RCC 7860 (cell line): ENCODE data around the gene URAD.

Source experiments
- DNase-seq: peaks from one replicate; pipeline ENCODE4 v3.0.0-alpha.2; 2015; ENCODE audit warnings: low spot score
- FAIRE-seq: peaks from 2 replicates; lab custom pipeline; 2012; peaks lifted over from hg19 to GRCh38; lab: Jason Lieb, UNC

The URAD gene

DNA sequence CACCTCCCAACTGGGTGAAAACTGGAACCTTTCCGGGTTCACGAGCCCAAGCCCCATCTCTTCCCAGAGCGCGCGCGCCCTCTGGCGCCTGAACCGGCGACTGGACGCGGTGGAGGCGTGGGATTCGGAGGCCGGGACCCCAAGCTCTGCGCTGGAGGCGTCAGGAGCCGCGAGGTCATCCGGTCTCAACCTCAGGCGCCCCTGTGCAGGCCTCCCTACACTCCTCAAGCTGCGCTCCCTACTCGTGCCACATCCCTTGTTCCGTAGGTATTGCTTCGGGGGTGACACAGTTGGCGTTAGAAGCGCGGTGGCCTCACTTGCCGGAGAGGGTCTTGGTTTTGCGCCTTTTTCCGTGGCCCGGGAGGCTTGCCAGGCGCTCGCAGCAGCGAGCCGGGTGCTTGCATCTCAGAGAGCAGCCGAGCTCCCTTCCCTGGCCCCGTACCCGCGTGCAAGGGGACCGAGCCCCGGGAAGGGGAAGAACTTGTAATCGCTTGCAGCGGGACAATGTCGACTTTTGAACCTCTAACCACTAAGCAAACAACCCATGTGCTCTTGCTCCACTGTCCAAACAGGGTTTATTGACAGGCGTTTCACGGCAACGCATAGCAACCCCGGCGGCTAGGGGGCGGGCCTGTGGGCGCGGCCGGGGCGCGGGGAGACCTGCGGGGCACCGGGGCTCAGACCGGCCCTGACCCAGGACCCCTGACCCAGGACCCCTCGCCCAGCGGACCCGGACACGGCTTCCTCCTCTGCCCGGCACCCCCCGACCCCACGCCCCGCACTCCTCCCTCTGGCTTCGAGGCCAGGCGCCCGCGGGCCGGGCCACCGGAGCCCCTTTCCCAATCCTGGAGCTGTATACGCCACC, 27.9 kb downstream of the URAD start:
- DNase-seq (no peak), FAIRE-seq (no peak)

DNA sequence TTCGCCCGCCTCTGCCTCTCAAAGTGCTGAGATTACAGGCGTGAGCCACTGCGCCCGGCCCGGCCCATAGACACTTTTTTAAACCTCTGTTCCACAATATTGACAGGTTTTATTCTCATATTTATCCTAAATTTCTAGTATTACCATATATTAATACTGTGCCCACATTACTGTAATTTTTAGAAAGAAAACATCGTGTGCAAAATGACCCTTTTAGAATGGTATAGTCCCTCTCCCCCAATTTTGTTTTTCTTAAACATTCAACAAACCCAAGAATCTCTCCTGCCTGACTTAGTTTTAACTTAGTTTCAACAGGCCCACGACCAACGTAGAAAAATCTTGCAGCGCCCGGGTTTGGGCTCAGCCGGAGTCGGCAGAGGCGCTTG, 28.5 kb downstream of the URAD start:
- FAIRE-seq: no peak
- DNase-seq: no peak

DNA sequence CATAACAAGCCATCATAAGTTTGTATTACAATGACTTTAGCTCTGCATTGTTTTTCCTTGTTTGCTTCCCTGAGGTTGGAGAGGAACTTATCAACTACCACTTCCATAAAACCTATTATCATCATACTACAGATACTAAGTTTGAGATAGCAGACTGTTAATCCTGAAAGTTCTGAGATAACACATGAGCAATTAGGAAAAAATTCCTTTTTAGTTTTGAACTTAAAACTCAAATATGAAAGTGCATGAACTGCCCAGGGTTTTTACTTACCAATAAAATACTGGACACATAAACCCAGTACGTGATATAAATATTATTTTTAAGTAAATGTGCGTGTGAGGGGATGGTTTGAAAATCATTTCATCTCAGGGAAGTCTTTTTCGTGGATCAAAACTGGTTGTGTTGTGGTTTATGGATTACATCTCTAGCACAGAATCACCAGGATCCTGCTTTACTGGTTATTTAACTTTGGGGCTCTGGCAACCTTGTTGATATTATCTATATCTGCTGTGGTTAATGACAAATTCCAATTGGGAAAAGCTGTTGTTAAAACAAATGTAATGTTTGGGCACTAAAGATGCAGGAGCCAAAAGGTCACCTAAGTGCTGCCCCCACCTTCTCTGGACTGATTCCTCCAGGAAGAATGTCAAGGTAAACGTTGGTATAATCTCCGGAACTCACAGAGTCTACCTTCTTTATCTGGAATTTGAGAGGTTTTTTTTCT, 31.8 kb downstream of the URAD start:
- DNase-seq (no peak), FAIRE-seq (no peak)

DNA sequence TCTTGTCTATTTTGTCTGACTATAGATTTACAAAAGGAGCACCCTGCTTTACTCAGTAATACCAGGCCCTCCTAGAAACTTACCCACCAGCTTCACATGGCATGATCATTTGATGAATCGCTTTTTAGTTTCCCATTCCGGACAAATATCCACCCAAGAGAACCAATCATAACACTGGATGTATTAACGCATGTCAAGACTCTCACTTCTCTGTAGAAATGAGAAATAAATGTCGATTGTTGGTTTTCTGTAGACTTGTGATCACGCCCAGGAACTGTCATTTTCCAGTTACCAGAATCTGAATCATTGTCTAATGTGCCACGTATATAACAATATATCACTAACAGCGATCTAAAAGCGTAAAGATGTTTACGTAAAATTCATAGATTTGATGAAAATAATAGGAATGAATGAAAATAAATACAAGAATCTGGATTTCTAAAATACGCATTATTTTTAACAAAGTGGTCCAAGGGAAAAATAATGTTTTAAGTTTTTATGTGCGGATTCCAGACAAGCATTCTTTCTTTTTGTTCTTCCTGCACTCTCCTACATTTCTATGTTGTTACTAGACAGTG, 33.4 kb downstream of the URAD start:
- DNase-seq (no peak), FAIRE-seq (no peak)

DNA sequence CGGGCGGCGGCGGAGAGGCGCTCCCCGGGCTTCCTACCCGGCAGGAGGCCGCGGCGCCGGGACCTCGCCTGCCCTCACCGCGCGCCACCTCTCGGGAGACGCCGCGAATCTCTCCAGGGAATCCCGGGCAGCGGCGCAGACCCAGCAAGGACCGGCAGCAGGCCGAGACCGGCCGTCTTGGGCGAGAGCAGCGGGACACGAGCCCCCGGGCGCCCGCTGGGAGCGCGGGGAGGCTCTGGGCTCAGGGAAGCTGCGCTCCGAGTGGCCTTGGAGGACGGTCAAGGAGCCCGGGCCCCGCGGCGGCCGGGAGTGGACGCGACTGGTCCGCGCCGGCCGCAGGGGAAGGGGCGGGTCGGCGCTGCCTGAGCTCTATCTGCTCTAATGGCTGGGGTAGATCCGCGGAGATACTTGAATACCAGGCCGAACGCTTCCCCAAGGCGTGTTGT, 34.1 kb downstream of the URAD start:
- DNase-seq (no peak), FAIRE-seq (no peak)

DNA sequence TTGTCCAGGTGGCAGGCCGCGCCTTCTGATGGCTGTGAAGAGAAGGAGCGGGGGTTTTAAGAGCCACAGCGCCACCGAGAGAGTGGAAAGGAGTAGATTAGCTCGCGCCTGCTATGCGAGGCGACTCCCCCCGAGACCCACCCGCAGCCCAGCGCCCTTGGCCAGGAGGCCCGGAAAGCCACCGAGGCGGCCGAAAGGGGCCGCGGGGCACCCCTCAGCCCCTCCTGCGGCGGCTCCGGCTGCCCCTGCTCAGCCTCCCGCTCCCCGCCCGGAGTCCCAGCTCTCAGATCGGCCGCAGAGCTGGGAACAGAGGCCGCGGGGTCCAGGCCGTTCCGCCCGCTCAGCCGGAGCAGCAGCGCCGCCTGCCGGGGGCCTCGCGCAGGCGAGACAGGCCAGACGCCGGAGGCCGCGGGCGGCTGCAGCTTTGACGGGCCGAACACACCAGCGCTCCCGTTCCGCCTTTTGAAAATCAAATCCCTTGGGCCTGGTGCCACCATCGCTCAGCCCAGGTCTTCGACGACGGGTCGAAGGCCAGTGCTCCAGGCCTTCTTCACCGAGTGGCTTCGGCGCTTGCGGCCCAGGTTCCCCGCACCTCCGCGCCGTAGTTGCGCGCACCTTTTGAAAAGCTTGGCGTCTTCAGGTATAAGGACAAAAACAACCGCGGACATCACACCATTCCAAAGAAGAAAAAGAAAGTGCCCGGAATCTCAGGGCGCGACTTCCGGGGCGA, 34.7 kb downstream of the URAD start:
- no peak for FAIRE-seq
- DNase-seq: no peak

DNA sequence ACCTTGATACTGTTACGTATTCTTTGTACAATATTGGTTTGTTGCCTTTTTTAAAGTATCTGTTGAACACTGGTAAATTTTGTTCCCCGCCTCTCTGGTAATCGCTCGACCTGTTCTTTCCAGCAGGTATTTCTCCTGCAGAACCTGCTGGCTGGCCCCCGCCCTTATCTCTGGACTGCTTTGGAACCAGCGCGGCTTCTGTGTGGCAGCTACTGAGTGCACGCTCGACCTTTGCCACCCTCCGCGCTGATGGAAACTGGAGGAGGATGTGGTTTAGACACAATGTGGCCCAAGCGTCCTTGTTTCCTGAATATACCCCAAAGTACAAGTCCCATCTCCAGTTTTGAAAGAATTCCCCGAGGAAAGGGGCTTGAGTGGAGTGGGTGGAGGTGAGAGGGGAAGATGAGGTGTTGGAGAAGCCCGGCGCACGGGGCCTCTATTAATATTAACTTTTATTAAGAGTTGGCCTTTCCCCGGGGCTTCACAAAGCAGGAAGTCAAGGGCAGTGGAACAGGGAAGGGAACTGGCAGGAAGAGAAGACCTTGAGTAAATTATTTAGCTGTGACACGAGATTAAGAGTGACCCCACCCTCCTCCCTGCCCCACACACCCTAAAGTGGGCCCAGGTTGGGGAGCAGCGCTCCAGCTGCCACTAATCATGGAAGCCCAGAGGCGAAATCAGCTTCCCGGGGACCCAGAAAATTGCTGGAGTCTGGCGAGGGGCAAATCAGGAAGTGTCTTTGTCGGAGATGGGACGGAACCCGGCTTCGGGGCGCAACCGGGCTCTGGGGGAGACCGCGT, 35.4 kb downstream of the URAD start:
- DNase-seq (no peak), FAIRE-seq (no peak)

DNA sequence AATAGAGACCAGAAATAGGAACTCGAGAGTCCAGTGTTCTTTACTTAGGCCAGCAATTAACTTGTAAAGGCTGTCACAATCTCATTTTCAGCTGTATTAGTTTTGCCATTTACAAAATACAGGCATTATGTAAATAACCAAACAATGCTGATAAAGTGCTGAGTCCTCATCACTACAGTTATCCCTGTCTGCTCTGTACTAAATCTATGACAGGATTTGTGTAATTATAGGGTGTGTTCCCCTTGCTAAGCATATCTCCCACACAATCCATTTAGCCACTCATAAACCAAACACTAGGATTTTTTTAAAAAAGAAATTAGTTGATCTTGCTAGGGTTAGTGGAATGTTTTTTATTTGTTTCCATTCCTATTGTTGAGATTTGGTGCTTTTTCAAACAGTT, 45.5 kb downstream of the URAD start:
- FAIRE-seq (no peak), DNase-seq (no peak)

DNA sequence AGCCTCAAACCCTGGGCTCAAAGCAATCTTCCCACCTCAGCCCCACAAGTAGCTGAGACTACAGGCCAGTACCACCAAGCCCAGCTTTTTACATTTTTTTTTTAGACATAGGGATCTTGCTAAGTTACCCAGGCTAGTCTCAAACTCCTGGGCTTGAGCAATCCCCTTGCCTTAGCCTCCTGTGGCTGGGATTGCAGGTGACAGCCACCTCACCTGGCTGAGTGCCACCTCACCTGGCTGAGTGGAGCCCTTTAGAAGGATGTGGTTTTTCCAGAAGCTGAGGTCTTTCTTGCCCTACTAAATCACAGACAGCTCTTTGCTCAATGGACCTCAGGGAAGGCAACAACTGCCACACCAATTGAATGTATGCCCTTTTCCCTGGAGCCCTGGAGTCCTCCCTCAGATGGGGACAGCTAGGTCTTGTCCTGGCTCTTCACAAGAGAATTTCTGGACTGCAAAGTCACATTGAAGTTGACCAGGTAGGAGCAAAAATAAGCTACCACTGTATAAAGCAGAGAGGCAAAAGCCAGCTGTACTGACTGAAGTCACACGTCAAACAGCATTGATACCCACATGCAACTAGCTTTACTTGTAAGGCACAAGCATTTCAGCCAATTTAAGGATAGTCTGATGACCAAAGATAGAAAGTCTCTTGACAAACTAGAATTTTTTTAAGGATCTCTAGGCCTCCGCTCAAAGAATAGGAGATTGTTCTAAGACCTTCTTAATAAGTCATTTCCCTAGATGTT, 54.7 kb downstream of the URAD start:
- DNase-seq (no peak), FAIRE-seq (no peak)

DNA sequence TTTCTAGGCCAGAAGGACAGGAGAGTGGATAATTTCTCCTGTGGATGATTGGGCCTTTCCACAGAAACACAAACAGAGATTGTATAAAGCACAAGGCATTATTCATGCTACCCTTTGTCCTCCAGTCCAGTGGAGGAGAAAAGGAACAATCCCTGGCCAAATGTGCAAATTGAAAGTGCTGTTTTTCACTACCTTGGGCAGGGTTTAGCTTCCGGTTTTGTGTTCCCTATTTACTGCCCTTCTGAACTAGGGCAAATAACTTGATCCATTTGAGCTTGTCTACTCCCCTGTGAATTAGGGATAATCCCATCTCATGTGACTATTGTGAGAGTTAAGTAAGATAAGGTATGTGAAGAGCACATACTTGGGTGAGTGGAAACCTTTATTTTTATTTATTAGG, 55.4 kb downstream of the URAD start:
- DNase-seq (no peak), FAIRE-seq (no peak)

DNA sequence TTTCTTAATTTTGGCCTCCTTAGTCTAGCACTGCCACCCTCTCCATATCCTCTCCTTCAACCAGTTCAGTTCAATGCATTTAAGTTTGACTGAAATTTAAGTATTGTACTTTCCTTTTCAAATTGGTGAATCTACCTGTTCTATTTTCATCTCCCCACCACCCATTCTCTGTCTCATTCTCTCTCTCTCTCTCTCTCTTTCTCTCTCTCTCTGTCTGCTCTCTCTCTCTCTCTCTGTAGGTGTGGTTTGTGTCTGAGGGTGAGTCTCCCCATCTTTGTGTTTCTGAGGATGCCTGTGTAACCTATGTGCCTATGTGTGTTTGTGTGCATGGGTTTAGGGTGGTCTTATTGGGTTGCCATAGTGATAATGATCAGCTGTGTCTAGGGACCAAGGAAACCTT, 58.6 kb downstream of the URAD start:
- FAIRE-seq (no peak), DNase-seq (no peak)

DNA sequence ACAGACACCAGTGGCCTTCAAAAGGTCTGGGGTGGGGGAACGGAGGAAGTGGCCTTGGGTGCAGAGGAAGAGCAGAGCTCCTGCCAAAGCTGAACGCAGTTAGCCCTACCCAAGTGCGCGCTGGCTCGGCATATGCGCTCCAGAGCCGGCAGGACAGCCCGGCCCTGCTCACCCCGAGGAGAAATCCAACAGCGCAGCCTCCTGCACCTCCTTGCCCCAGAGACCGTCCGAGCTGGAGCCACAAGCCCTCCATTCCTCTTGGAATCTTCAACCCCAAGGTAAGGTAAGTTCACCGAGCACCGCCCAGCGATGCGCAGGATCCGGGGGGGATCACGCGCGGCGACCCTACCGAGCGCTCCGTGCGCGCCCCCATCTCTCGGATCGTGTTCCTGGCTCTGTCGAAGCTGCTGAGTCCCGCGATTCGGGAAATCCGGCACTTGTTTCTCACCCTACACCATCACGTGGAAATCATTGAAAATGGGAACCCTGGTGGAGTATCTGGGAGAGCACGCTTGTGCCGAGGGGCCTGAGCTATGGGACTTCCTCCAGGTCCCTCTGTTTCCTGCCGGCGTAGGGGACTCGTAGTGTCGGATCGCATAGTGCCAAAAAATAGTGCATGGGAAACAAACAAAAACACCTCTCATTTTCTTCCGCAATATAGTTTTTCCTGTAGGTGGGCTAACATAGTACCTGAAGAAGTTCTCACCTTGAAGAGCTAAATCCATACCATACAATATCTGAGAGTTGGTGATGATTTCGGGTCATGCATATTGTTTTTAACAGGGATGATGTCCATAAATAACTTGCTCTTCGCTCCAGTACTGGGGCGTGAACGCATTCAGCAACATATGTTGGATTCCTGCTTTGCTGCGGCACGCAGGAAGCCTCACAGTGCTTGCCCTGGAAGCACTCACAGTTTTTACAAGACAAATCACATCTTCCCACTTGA, 59.4 kb downstream of the URAD start:
- FAIRE-seq: no peak
- DNase-seq: no peak

DNA sequence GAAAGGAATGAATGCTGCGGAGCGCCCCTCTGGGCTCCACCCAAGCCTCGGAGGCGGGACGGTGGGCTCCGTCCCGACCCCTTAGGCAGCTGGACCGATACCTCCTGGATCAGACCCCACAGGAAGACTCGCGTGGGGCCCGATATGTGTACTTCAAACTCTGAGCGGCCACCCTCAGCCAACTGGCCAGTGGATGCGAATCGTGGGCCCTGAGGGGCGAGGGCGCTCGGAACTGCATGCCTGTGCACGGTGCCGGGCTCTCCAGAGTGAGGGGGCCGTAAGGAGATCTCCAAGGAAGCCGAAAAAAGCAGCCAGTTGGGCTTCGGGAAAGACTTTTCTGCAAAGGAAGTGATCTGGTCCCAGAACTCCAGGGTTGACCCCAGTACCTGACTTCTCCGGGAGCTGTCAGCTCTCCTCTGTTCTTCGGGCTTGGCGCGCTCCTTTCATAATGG, 60.1 kb downstream of the URAD start:
- DNase-seq (no peak), FAIRE-seq (no peak)
